GM13977 (cell line): ENCODE results near the gene LDLRAD4.
A peak's percentile ranks its signal among the peaks of the same experiment; 100 is the strongest.

Experiments used
- DNase-seq: peaks from one replicate; pipeline ENCODE4 v3.0.0; 2012; ENCODE audit warnings: low spot score
- in situ Hi-C: fragments of 300-500 bp; cut with MboI; formaldehyde crosslinking; loops from one replicate; pipeline ENCODE4 v1.12.0; 2022; ENCODE audit warnings: low sequenced_read_pairs, low pct_unique_long_range_greater_than_20kb, mixed read lengths, inconsistent platforms; ENCODE audit not compliant: unreplicated experiment
- TF ChIP-seq, protein P1 (sequence below): IDR thresholded peaks from 2 replicates; pipeline ENCODE4 v1.5.1; 2012; ENCODE audit warnings: mild to moderate bottlenecking, control low read depth; ENCODE audit not compliant: insufficient read depth; ENCODE audit errors: extremely low read depth, missing control alignments

Gene LDLRAD4

DNA sequence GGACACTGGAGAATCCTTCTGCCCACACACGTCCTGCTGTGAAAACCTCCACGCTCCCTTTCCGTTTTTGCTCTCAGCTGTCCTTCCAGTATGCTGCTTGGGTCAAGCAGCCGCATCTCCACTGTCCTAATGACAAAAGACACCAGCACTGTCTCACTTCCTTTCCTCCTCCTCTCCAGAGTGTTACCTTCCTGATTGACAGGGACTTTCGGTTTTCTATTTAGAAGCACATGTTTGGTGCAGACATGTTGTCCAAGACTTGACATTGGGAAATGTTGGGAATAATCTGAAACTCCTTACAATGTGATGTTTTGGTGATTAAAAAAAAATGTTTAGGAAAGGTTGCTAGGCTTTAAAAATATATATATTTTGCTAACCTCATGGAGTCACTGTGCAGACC is 281.2 kb downstream of the LDLRAD4 start:
- no peak for DNase-seq
- TF ChIP-seq, protein P1, sequence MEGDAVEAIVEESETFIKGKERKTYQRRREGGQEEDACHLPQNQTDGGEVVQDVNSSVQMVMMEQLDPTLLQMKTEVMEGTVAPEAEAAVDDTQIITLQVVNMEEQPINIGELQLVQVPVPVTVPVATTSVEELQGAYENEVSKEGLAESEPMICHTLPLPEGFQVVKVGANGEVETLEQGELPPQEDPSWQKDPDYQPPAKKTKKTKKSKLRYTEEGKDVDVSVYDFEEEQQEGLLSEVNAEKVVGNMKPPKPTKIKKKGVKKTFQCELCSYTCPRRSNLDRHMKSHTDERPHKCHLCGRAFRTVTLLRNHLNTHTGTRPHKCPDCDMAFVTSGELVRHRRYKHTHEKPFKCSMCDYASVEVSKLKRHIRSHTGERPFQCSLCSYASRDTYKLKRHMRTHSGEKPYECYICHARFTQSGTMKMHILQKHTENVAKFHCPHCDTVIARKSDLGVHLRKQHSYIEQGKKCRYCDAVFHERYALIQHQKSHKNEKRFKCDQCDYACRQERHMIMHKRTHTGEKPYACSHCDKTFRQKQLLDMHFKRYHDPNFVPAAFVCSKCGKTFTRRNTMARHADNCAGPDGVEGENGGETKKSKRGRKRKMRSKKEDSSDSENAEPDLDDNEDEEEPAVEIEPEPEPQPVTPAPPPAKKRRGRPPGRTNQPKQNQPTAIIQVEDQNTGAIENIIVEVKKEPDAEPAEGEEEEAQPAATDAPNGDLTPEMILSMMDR = no peak
- in situ Hi-C loops = no loop called here

GRCh38 chr18:13500227-13500865 is 281.8 kb downstream of the LDLRAD4 start:
- TF ChIP-seq, protein P1 = no peak
- in situ Hi-C loops = no loop called here
- DNase-seq = no peak

- DNase-seq = no peak
- TF ChIP-seq, protein P1 = no peak
- in situ Hi-C loops = no loop called here
Measured at GRCh38 chr18:13500869-13501542, 282.4 kb downstream of the LDLRAD4 start.

- in situ Hi-C loops = no loop called here
- DNase-seq = no peak
- TF ChIP-seq, protein P1 = no peak
Measured at GRCh38 chr18:13501543-13501887, 283.0 kb downstream of the LDLRAD4 start.

DNA sequence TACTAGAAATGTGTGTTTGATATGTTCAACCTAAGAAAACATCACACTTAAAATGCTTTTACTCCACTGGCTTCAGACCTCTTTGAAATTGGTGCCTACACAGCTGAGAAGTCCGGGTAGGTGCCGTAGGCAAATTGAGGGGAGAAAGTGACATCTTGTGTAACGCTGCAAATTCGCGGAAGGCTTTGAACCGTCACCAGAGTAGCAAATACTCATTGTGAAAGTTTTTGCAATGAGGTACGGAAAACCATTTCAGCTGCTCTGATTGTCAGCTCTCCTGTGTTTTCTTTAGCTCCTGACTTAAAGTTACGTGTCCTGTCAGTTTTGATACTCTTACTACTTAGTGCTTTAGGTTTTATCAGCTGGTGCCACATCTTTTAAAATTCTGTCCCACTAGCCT is 283.3 kb downstream of the LDLRAD4 start:
- in situ Hi-C loops = no loop called here
- TF ChIP-seq, protein P1 = peak; percentile 17
- peak; percentile 68 for DNase-seq

GRCh38 chr18:13502585-13502984 is 284.0 kb downstream of the LDLRAD4 start:
- TF ChIP-seq, protein P1 = no peak
- in situ Hi-C loops = no loop called here
- no peak for DNase-seq
